Measurements from ENCODE around the gene KDM5B.

The KDM5B gene

DNA sequence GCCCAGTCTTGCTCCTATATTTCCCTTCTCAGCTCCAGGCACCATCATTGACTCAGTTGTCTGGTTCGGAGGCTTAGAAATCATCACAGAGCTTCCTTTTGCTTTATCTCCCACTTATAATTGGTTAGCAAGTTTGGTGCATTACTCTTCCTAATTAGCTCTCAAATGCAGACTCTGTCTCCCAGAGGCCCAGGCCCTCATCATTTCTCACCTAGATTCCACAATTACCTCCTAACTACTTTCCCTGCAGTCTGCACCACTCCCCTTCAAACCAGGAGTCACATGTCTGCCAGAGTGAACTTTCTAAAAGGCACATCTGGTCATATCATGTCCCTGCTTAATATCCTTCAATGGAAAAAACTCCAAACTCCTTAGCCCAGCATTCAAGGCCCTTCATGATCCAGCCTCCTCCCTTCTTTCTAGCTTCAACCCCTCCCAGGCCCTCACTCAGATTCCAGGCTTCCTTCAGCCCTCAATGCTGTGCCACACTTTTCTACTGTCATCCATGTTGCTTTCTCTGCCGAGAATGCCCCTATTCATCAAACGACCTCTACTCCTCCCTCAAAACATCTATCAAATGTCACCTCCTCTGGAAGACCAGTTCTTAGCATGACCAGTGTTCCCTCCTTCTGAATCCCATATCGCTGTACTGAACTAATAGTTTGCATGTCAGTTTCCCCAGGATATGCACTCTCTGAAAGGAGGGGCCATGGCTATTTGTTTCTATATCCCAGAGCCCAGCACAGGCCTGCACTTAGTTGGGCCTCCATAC lies 128.6 kb downstream of the KDM5B start:
- DNase-seq (ENCODE audit: low read depth), result no peak
- H3K4me3 ChIP-seq (ENCODE audit: low read length), result no peak overlapping the region
- TF ChIP-seq, protein P1, sequence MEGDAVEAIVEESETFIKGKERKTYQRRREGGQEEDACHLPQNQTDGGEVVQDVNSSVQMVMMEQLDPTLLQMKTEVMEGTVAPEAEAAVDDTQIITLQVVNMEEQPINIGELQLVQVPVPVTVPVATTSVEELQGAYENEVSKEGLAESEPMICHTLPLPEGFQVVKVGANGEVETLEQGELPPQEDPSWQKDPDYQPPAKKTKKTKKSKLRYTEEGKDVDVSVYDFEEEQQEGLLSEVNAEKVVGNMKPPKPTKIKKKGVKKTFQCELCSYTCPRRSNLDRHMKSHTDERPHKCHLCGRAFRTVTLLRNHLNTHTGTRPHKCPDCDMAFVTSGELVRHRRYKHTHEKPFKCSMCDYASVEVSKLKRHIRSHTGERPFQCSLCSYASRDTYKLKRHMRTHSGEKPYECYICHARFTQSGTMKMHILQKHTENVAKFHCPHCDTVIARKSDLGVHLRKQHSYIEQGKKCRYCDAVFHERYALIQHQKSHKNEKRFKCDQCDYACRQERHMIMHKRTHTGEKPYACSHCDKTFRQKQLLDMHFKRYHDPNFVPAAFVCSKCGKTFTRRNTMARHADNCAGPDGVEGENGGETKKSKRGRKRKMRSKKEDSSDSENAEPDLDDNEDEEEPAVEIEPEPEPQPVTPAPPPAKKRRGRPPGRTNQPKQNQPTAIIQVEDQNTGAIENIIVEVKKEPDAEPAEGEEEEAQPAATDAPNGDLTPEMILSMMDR (conservative IDR thresholded peaks at IDR 0.05; ENCODE audit: low read depth, low read length), result no peak

DNA sequence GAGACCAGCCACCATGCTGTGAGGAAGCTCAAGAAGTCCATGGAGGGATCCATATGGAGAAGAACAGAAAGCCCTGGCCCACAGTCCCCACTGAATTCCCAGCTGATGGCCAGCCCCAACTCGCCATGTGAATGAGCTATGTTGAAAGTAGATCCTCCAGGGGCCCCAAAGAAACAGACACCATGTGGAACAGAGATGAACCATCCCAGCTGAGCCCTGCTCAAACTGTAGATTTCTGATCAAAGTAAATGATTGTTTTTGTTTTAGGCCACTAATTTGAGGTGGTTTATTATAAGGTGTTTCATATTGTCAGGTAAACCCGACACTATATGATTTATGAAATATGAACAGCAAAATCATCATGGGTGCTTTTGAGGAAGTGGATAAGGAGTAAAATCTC lies 130.8 kb downstream of the KDM5B start:
- H3K4me3 ChIP-seq (ENCODE audit: low read length), result no peak overlapping the region
- TF ChIP-seq, protein P1 (conservative IDR thresholded peaks at IDR 0.05; ENCODE audit: low read depth, low read length), result no peak
- no peak for DNase-seq (ENCODE audit: low read depth)

All from retinal pigment epithelial cell (primary cell).